ENCODE measurements around the gene OGG1. TPM values are rescaled to one million over a fixed set of nuclear protein-coding genes. Genes with fewer than 3 reads are reported as not detected.

Gene OGG1
- total and polyA plus RNA-seq, 10 of the 15 experiments (the other 5 are each of a cell fraction or from before 2014, with no cell fraction given), result 4.8 to 38.8 (median 27.2) TPM

- TF ChIP-seq, protein P1, sequence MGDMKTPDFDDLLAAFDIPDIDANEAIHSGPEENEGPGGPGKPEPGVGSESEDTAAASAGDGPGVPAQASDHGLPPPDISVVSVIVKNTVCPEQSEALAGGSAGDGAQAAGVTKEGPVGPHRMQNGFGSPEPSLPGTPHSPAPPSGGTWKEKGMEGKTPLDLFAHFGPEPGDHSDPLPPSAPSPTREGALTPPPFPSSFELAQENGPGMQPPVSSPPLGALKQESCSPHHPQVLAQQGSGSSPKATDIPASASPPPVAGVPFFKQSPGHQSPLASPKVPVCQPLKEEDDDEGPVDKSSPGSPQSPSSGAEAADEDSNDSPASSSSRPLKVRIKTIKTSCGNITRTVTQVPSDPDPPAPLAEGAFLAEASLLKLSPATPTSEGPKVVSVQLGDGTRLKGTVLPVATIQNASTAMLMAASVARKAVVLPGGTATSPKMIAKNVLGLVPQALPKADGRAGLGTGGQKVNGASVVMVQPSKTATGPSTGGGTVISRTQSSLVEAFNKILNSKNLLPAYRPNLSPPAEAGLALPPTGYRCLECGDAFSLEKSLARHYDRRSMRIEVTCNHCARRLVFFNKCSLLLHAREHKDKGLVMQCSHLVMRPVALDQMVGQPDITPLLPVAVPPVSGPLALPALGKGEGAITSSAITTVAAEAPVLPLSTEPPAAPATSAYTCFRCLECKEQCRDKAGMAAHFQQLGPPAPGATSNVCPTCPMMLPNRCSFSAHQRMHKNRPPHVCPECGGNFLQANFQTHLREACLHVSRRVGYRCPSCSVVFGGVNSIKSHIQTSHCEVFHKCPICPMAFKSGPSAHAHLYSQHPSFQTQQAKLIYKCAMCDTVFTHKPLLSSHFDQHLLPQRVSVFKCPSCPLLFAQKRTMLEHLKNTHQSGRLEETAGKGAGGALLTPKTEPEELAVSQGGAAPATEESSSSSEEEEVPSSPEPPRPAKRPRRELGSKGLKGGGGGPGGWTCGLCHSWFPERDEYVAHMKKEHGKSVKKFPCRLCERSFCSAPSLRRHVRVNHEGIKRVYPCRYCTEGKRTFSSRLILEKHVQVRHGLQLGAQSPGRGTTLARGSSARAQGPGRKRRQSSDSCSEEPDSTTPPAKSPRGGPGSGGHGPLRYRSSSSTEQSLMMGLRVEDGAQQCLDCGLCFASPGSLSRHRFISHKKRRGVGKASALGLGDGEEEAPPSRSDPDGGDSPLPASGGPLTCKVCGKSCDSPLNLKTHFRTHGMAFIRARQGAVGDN (IDR thresholded peaks at IDR 0.05), result no peak
- TF ChIP-seq MEF2A (IDR thresholded peaks at IDR 0.05; ENCODE audit: insufficient read depth, low read depth, low read length) (0 out of 2 replicates have a peak, but pooled peaks have one; percentile 28), BCL11A (IDR thresholded peaks at IDR 0.05; ENCODE audit: low read depth, low read length) (no peak), NFYA (IDR thresholded peaks at IDR 0.05; ENCODE audit: borderline replicate concordance, low read depth, low read length) (no peak), PAX5 (IDR thresholded peaks at IDR 0.05; ENCODE audit: borderline replicate concordance, low read depth, low read length) (no peak), CBX3 (IDR thresholded peaks at IDR 0.05; ENCODE audit: borderline replicate concordance, low read depth) (no peak), BHLHE40 (IDR thresholded peaks at IDR 0.05; ENCODE audit: borderline replicate concordance in 1 of 2, low read depth in 2 of 2, low read length in 1 of 2) (peak; percentile 98), E2F4 (IDR thresholded peaks at IDR 0.05; ENCODE audit: low read depth, low read length) (no peak), POLR2AphosphoS2 (IDR thresholded peaks at IDR 0.05; ENCODE audit: low read depth, low read length) (peak; percentile 51; the same call in 1 of the 2 replicates), ESRRA (IDR thresholded peaks at IDR 0.05; ENCODE audit: low read length) (no peak), JUND (IDR thresholded peaks at IDR 0.05; ENCODE audit: low read depth, low read length) (peak; percentile 99), CREM (IDR thresholded peaks at IDR 0.05; ENCODE audit: low read depth) (0 out of 2 replicates have a peak, but pooled peaks have one; percentile 27), MTA3 (IDR thresholded peaks at IDR 0.05; ENCODE audit: borderline replicate concordance, low read length) (no peak), STAT3 (IDR thresholded peaks at IDR 0.05; ENCODE audit: low read depth, low read length) (no peak), RUNX3 (IDR thresholded peaks at IDR 0.05; ENCODE audit: low read length) (no peak), CEBPB (IDR thresholded peaks at IDR 0.05; ENCODE audit: borderline replicate concordance in 1 of 2, low read depth in 2 of 2, low read length in 2 of 2) (no peak)
- TF ChIP-seq, protein P2, sequence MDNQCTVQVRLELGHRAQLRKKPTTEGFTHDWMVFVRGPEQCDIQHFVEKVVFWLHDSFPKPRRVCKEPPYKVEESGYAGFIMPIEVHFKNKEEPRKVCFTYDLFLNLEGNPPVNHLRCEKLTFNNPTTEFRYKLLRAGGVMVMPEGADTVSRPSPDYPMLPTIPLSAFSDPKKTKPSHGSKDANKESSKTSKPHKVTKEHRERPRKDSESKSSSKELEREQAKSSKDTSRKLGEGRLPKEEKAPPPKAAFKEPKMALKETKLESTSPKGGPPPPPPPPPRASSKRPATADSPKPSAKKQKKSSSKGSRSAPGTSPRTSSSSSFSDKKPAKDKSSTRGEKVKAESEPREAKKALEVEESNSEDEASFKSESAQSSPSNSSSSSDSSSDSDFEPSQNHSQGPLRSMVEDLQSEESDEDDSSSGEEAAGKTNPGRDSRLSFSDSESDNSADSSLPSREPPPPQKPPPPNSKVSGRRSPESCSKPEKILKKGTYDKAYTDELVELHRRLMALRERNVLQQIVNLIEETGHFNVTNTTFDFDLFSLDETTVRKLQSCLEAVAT (IDR thresholded peaks at IDR 0.05), result peak; percentile 63; the same call in 1 of the 2 replicates
- TF ChIP-seq, protein P3, sequence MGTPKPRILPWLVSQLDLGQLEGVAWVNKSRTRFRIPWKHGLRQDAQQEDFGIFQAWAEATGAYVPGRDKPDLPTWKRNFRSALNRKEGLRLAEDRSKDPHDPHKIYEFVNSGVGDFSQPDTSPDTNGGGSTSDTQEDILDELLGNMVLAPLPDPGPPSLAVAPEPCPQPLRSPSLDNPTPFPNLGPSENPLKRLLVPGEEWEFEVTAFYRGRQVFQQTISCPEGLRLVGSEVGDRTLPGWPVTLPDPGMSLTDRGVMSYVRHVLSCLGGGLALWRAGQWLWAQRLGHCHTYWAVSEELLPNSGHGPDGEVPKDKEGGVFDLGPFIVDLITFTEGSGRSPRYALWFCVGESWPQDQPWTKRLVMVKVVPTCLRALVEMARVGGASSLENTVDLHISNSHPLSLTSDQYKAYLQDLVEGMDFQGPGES (IDR thresholded peaks at IDR 0.05), result peak; percentile 59; the same call in 1 of the 2 replicates
- TF ChIP-seq, protein P4, sequence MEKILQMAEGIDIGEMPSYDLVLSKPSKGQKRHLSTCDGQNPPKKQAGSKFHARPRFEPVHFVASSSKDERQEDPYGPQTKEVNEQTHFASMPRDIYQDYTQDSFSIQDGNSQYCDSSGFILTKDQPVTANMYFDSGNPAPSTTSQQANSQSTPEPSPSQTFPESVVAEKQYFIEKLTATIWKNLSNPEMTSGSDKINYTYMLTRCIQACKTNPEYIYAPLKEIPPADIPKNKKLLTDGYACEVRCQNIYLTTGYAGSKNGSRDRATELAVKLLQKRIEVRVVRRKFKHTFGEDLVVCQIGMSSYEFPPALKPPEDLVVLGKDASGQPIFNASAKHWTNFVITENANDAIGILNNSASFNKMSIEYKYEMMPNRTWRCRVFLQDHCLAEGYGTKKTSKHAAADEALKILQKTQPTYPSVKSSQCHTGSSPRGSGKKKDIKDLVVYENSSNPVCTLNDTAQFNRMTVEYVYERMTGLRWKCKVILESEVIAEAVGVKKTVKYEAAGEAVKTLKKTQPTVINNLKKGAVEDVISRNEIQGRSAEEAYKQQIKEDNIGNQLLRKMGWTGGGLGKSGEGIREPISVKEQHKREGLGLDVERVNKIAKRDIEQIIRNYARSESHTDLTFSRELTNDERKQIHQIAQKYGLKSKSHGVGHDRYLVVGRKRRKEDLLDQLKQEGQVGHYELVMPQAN (conservative IDR thresholded peaks at IDR 0.05), result no peak; the same call in 1 of the 2 replicates
These were observed 42.8 kb downstream of the OGG1 start, which contains the start of the genes ARPC4 and TADA3 (continued) for GRCh38 chr3:9792405-9793160.

Measured in GM12878 (cell line).